Measurements from ENCODE around the gene ARHGAP28. TPM values are rescaled to one million over a fixed set of nuclear protein-coding genes. Genes with fewer than 3 reads are reported as not detected.

The ARHGAP28 gene
- polyA plus RNA-seq, 1 experiment, result 38.2 TPM

GRCh38 chr18:6810191-6810590 lies 80.7 kb downstream of the ARHGAP28 start:
- TF ChIP-seq CTCF (IDR thresholded peaks at IDR 0.05; ENCODE audit: low read depth, low read length), result no peak
- no peak overlapping the region for H3K27ac ChIP-seq (ENCODE audit: low read depth, low read length)
- H3K4me3 ChIP-seq (ENCODE audit: low read depth, low read length), result no peak overlapping the region
- ChIA-PET CTCF (no interaction called here), POLR2A (no interaction called here)
- H3K27me3 ChIP-seq (ENCODE audit: control insufficient read depth, insufficient read depth, low read length), result no peaks in the 10 kb centered on the region
- no peak for DNase-seq (ENCODE audit: low read depth, low spot score)
- no peaks in the 10 kb centered on the region for H3K9me3 ChIP-seq (ENCODE audit: control insufficient read depth, insufficient read depth, low read length)

GRCh38 chr18:6811816-6812215 lies 82.3 kb downstream of the ARHGAP28 start:
- no peak for DNase-seq (ENCODE audit: low read depth, low spot score)
- Histone ChIP-seq H3K27me3 (ENCODE audit: control insufficient read depth, insufficient read depth, low read length) (no peaks in the 10 kb centered on the region), H3K27ac (ENCODE audit: low read depth, low read length) (no peak overlapping the region), H3K4me3 (ENCODE audit: low read depth, low read length) (no peak overlapping the region), H3K9me3 (ENCODE audit: control insufficient read depth, insufficient read depth, low read length) (no peaks in the 10 kb centered on the region)
- ChIA-PET CTCF (no interaction called here), POLR2A (no interaction called here)
- TF ChIP-seq CTCF (IDR thresholded peaks at IDR 0.05; ENCODE audit: low read depth, low read length), result no peak

- no peak for TF ChIP-seq CTCF (IDR thresholded peaks at IDR 0.05; ENCODE audit: low read depth, low read length)
- CTCF ChIA-PET, result no interaction called here
These were observed 85.4 kb downstream of the ARHGAP28 start for GRCh38 chr18:6814882-6815425.

GRCh38 chr18:6816154-6816553 lies 86.6 kb downstream of the ARHGAP28 start:
- POLR2A ChIA-PET, result no interaction called here
- no peak overlapping the region for H3K4me3 ChIP-seq (ENCODE audit: low read depth, low read length)
- CTCF ChIA-PET, result no interaction called here
- H3K27me3 ChIP-seq (ENCODE audit: control insufficient read depth, insufficient read depth, low read length), result no peaks in the 10 kb centered on the region
- DNase-seq (ENCODE audit: low read depth, low spot score), result no peak
- H3K9me3 ChIP-seq (ENCODE audit: control insufficient read depth, insufficient read depth, low read length), result no peaks in the 10 kb centered on the region
- H3K27ac ChIP-seq (ENCODE audit: low read depth, low read length), result no peak overlapping the region
- no peak for TF ChIP-seq CTCF (IDR thresholded peaks at IDR 0.05; ENCODE audit: low read depth, low read length)

More at GRCh38 chr18:6814882-6815425, 85.4 kb downstream of the ARHGAP28 start:
- POLR2A ChIA-PET, result interaction anchor here (0.7 kb wide), 1 partner anchor 80 kb away, joined by 3 read pairs; no protein-coding TSS in a partner anchor
- H3K4me3 ChIP-seq (ENCODE audit: low read depth, low read length), result no peak overlapping the region
- no peak overlapping the region for H3K27ac ChIP-seq (ENCODE audit: low read depth, low read length)
- no peaks in the 10 kb centered on the region for H3K9me3 ChIP-seq (ENCODE audit: control insufficient read depth, insufficient read depth, low read length)
- H3K27me3 ChIP-seq (ENCODE audit: control insufficient read depth, insufficient read depth, low read length), result no peaks in the 10 kb centered on the region
- DNase-seq (ENCODE audit: low read depth, low spot score), result no peak

- Histone ChIP-seq H3K27ac (ENCODE audit: low read depth, low read length) (no peak overlapping the region), H3K4me3 (ENCODE audit: low read depth, low read length) (no peak overlapping the region), H3K9me3 (ENCODE audit: control insufficient read depth, insufficient read depth, low read length) (no peaks in the 10 kb centered on the region), H3K27me3 (ENCODE audit: control insufficient read depth, insufficient read depth, low read length) (no peaks in the 10 kb centered on the region)
- POLR2A ChIA-PET, result no interaction called here
- DNase-seq (ENCODE audit: low read depth, low spot score), result no peak
- no peak for TF ChIP-seq CTCF (IDR thresholded peaks at IDR 0.05; ENCODE audit: low read depth, low read length)
- CTCF ChIA-PET, result no interaction called here
These were observed 89.8 kb downstream of the ARHGAP28 start for GRCh38 chr18:6819332-6819731.

Measured in AG04450 (cell line).